Skeletal muscle satellite cell (primary cell): ENCODE results near the gene GRK5.
"Not testable (repeated sequence)": the region's sequence is repeated elsewhere in the genome, so short reads cannot be mapped to it uniquely, and the experiment has no call there.

ENCODE experiments used
- H3K27me3 ChIP-seq: 2 replicates; pipeline ENCODE4 v1.7.0; 2013; ENCODE audit warnings: low read length; ENCODE audit not compliant: control insufficient read depth, insufficient read depth
- H3K36me3 ChIP-seq: 2 replicates; pipeline ENCODE4 v1.7.0; 2013; ENCODE audit warnings: mild to moderate bottlenecking, control low read depth, low read length; ENCODE audit not compliant: insufficient read depth
- H3K4me1 ChIP-seq: 2 replicates; pipeline ENCODE4 v1.7.0; 2013; ENCODE audit warnings: low read length; ENCODE audit not compliant: control insufficient read depth, insufficient read depth
- H3K4me2 ChIP-seq: 2 replicates; pipeline ENCODE4 v1.7.0; 2013; ENCODE audit warnings: mild to moderate bottlenecking, low read length
- H3K4me3 ChIP-seq: 2 replicates; pipeline ENCODE4 v1.7.0; 2013; ENCODE audit warnings: low read length
- H3K9ac ChIP-seq: 2 replicates; pipeline ENCODE4 v1.7.0; 2013; ENCODE audit warnings: mild to moderate bottlenecking, low read depth, low read length, moderate library complexity
- H3K9me3 ChIP-seq: replicated peaks from 2 replicates; pipeline ENCODE4 v1.7.0; 2013; ENCODE audit warnings: mild to moderate bottlenecking, control low read depth, low read length

The GRK5 gene

DNA sequence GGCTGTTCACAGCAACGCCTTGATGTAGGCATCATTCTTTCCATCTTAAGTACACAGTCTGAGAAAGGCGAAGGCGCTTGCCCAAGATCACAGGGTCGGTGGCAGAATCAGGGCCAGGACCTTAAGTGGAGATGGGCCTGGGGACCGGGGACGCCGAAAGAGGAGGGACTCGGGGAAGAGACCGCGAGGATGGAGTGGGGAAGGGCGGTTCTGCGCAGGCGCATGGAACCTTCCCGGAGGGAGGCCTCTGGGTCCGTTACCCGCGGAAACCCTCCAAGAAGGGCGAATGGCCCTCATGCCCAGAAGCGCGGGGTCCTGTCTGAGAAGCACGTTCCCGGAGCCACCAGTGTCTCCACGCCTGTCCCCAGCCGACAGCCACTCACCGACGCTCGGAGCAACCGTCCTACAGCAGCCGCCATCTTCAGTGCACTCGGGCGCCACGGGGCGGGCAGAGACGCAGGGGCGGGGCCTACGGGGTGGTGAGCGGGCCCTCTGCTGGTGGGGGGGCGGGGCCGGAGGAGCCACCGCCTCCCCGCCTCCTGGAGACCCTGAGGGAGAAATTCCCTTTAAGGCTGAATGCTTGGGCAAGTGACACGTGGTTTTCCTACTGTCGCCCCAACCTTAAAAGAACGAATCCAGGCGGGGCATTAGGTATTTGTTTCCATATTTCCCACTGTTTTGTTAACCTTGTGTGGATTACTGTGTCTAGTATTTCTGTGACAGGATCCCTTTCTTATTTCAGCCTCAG is 28.8 kb upstream of the GRK5 start, which contains the start of gene PRDX3:
Gene PRDX3 (minus strand): TSS at position 441 of the 748 bp plus-strand sequence. CDS start 22 bp downstream, at position 419.
- Histone ChIP-seq H3K4me3 (peak within 1 kb of the TSS; percentile 97), H3K9me3 (no peaks in the 10 kb centered on the region), H3K9ac (peak within 1 kb of the TSS; percentile 97), H3K36me3 (peaks cover 21% of the 10 kb centered on the region), H3K4me2 (peak within 1 kb of the TSS; percentile 93), H3K27me3 (no peaks in the 10 kb centered on the region), H3K4me1 (peaks cover 25% of the 10 kb centered on the region)

DNA sequence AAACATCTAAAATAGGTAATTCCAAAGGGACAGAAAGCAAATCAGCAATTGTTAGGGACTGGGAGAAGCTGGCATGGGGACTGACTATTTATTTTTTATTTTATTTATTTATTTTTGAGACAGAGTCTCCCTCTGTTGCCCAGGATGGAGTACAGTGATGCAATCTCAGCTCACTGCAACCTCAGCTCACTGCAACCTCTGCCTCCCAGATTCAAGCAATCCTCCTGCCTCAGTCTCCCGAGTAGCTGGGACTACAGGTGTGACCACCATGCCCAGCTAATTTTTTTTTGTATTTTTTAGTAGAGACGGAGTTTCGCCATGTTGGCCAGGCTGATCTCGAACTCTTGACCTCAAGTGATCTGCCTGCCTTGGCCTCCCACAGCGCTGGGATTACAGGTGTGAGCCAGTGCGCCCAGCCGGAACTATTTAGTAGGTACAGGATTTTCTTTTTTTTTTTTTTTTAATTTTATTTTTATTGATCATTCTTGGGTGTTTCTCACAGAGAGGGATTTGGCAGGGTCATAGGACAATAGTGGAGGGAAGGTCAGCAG is 26.4 kb upstream of the GRK5 start:
- peaks cover 25% of the 10 kb centered on the region for H3K4me1 ChIP-seq
- not testable (repeated sequence) for H3K4me2 ChIP-seq, H3K27me3 ChIP-seq, H3K4me3 ChIP-seq, H3K9ac ChIP-seq, H3K9me3 ChIP-seq
- H3K36me3 ChIP-seq, result peaks cover 12% of the 10 kb centered on the region

DNA sequence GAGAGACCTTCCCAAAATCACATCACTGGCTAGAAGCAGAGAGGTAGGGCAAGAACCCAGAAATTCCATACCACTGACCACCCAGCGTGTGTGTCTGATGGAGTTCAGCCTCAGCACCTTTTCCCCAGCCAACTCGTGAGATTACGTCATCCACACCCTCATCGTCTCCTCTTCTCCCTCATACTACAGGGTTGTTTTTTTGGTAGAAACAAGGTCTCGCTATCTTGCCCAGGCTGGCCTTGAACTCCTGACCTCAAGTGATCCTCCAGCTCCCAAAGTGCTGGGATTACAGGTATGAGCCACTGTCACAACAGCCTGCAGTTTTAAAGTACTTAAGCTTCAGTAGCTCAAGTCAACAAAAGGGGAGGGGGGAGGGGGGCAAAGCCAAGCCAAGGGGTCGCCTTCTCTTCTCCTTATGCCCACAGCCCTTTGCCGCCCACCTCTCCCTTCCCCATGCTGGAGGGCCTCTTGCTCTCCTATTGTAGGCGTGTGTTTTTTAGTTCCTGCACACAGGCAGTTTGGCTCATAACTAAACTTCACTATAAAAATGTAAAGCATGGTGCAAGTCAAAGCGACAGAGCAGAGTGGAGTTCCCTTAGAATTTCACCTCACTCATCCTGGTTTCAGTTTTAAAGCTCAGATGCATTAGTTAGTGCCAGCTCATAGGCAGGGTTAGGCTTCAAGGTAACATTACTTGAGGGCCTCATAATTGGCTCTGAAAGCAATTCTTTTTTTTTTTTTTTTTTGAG is 23.5 kb upstream of the GRK5 start:
- H3K36me3 ChIP-seq, result no peaks in the 10 kb centered on the region
- H3K27me3 ChIP-seq, result no peaks in the 10 kb centered on the region
- H3K4me3 ChIP-seq, result no peak overlapping the region
- H3K9me3 ChIP-seq, result no peaks in the 10 kb centered on the region
- no peak overlapping the region for H3K9ac ChIP-seq
- H3K4me1 ChIP-seq, result peaks cover 6% of the 10 kb centered on the region
- no peak overlapping the region for H3K4me2 ChIP-seq

DNA sequence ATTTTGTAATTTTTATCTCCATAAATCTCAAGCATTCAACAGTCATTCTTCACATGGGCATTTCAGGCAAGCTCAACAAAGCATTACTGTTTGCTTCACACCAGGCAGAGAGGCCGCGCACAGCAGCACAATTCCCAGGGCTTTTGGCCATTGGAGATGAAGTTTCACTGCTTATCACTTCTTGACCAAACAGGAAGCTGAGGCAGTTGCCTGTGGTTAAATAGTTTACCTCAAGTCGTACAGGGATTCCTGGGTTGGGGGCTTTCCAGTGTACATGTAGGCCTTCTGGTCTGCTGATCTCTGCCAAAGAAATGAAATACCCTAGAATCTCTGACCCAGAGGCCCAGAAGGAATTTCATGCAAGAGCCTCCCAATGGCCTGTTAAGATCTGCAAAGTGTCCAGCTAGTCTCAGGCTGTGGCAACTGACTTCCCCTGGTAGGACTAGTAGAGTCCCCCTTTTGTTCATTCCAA is 17.5 kb upstream of the GRK5 start:
- H3K9me3 ChIP-seq, result no peaks in the 10 kb centered on the region
- H3K9ac ChIP-seq, result no peak overlapping the region
- H3K4me2 ChIP-seq, result no peak overlapping the region
- H3K4me3 ChIP-seq, result no peak overlapping the region
- H3K4me1 ChIP-seq, result peaks cover 10% of the 10 kb centered on the region
- no peaks in the 10 kb centered on the region for H3K36me3 ChIP-seq
- H3K27me3 ChIP-seq, result peaks cover 5% of the 10 kb centered on the region

DNA sequence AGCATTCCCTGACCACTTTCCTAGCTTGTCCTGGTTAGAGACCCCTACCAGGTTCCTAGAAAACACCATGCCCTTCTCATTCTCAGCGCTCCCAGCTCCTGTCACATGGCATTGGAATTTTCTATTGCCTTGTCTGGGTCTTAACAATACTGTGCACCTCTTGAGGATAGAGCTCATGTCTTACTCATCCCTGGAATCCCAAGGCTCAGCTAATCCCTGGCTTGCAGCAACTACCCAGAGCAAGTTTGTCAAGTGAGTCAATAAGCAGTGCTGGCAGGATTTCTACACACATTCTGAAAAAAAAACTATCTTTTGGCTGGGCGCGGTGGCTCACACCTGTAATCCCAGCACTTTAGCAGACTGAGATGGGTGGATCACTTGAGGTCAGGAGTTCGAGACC is 17.0 kb upstream of the GRK5 start:
- Histone ChIP-seq H3K27me3 (peaks cover 7% of the 10 kb centered on the region), H3K9me3 (no peaks in the 10 kb centered on the region), H3K4me2 (no peak overlapping the region), H3K9ac (no peak overlapping the region), H3K36me3 (no peaks in the 10 kb centered on the region), H3K4me1 (peaks cover 10% of the 10 kb centered on the region), H3K4me3 (no peak overlapping the region)

DNA sequence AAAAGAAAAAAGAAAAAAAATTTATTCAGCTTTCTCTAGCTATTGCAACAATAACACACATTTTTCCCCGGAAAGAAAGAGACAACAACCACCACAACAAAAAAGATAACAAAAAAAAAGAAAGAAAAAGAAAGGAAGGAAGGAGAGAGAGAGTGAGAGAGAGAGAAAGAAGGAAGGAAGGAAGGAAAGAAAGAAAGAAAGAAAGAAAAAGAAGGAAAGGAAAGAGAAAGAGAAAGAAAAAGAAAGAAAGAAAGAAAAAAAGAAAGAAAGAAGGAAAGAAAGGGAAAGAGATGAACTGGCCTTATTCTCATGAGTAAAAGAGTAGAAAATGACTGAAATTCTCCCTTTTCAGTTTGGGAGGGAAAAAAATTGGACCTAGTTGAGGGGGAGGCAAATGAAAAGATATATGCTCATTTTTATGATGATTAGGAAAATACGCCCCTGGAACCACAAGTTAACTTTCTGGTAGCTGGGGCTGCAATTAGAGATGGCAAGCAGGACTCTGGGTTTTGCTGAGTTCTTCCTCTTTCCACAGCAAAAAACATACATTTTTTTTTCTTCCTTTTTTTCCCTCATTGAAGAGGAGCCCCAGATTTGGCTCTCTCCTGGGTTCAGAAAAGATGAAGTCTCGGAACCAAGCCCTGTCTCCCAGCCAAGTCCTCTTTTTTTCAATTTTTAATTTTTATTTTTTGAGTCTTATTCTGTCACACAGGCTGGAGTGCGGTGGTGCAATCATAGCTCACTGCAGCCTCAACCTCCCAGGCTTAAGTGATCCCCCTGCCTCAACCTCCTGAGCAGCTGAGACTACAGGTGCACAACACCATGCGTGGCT is 16.2 kb upstream of the GRK5 start:
- Histone ChIP-seq H3K36me3 (no peaks in the 10 kb centered on the region), H3K9me3 (no peaks in the 10 kb centered on the region), H3K4me1 (peaks cover 10% of the 10 kb centered on the region), H3K9ac (no peak overlapping the region), H3K4me2 (no peak overlapping the region), H3K4me3 (no peak overlapping the region), H3K27me3 (peaks cover 7% of the 10 kb centered on the region)

DNA sequence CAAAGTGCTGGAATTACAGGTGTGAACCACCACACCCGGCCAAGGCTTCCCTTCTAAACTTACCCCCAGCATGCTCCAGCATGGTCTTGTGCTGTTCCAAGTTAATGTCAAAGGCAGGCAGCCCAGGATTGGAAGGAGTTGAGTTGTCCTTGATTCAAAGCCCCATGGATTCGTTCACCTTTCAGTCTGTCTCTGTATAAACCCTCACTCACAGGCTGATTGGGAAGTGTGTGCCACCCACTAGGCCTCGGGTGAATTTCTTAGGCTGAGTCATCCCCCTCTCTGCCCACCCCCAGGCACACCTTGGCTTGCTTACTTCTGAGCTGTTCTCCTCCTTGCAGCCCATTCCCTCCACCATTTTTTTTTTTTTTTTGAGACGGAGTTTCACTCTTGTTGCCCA is 15.5 kb upstream of the GRK5 start:
- Histone ChIP-seq H3K4me2 (no peak overlapping the region), H3K9me3 (no peaks in the 10 kb centered on the region), H3K4me1 (peaks cover 10% of the 10 kb centered on the region), H3K36me3 (no peaks in the 10 kb centered on the region), H3K9ac (no peak overlapping the region), H3K27me3 (peaks cover 7% of the 10 kb centered on the region), H3K4me3 (no peak overlapping the region)

DNA sequence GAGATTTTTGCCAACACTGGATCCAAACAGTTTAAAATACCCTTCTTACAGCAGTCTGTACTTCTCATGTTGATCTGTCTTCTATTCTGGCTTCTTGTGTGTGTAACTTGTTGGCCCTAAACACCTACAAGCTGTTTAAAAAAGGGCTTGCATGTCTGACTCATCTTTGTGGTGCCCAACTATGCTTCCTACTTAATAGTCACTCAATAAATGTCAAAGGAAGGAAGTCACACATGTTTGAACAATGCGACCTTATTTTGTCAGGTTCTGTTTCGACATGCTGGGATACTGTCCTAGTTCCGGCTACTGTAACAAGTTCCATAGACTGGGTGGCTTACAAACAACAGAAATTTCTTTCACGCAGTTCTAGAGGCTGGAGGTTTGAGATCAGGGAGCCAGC is 9.4 kb upstream of the GRK5 start:
- Histone ChIP-seq H3K4me1 (peaks cover 7% of the 10 kb centered on the region), H3K36me3 (no peaks in the 10 kb centered on the region), H3K4me2 (no peak overlapping the region), H3K4me3 (no peak overlapping the region), H3K27me3 (peaks cover 15% of the 10 kb centered on the region), H3K9me3 (no peaks in the 10 kb centered on the region), H3K9ac (no peak overlapping the region)

DNA sequence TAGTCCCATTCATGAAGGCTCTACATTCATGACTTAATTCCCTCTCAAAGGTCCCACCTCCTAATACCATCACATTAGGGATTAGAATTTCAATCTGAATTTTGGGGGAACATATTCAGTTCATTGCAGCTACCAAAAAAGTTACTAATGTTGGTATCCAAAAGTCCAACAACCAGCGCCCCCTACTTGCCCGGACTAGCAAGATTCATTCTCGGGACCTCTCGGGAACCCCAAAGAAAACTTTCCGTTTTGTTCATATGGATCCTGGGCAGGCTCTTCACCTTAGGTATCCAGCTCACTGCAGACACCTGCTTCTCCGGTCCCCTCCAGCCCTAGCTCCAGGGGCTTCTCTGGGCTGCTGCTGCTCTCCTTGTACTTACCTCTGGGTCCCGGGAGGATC is 8.9 kb upstream of the GRK5 start:
- H3K9ac ChIP-seq, result no peak overlapping the region
- H3K27me3 ChIP-seq, result peaks cover 15% of the 10 kb centered on the region
- no peaks in the 10 kb centered on the region for H3K36me3 ChIP-seq

DNA sequence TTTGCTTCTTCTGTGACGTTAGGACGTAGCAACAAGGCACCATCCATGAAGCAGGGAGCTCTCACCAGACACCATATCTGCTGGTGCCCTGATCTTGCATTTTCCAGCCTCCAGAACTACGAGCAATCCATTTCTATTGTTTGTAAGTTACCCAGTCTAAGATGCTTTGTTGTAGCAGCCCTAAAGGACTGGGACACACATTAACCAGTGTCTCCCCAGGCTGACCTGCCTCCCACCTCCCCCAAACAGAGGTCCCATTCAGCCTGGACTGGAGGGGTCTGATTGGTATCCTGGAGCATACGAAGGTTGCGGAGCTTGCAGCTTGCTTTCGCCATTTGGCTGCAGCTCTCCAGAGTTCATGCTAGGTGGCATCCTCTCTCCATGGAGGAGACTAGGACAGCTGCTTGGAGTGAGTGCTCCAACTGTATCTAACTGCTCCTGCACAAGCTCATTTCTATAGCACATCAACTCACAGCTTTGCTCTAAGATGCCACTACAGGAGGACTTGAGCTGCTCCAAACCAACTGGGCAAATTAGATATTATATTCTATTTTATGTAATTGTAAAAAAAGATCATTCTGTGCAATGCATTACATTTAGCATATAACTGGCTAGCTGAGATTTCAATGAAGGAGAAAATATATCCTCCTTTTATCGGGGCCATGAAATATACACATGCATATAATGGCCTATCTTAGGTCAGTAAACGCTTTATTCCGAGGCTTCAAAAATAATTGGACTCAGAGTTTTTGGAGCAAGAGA is 8.0 kb upstream of the GRK5 start:
- H3K9me3 ChIP-seq, result no peaks in the 10 kb centered on the region
- peaks cover 15% of the 10 kb centered on the region for H3K27me3 ChIP-seq
- H3K4me1 ChIP-seq, result peaks cover 11% of the 10 kb centered on the region
- H3K4me2 ChIP-seq, result peak overlapping the region; percentile 41
- H3K9ac ChIP-seq, result no peak overlapping the region
- no peaks in the 10 kb centered on the region for H3K36me3 ChIP-seq
- H3K4me3 ChIP-seq, result no peak overlapping the region

More for the DNA sequence above, 8.9 kb upstream of the GRK5 start:
- H3K4me3 ChIP-seq, result no peak overlapping the region
- H3K9me3 ChIP-seq, result no peaks in the 10 kb centered on the region
- peaks cover 9% of the 10 kb centered on the region for H3K4me1 ChIP-seq
- no peak overlapping the region for H3K4me2 ChIP-seq
